HCT116 (cell line): ENCODE data around the gene CCDC61. TPM values are rescaled to one million over a fixed set of nuclear protein-coding genes. Genes with fewer than 3 reads are reported as not detected.

Experiments
- ATAC-seq: fragments of 200-7000 bp; cut with Tn5 transposase; 2 replicates; pipeline ENCODE4 v1.9.1; 2020; ENCODE audit warnings: mild to moderate bottlenecking, moderate library complexity
- BruUV-seq: library from RNA; stranded (reverse); fragments of 400-500 nt; replicated peaks from 2 replicates; lab custom pipeline; 2021; lab: Mats Ljungman, UMichigan
- CTCF ChIA-PET: fragments of 300-600 bp; sonication (Branson Sonifier 250); formaldehyde crosslinking; loops from one replicate; lab custom pipeline; 2021; ENCODE audit warnings: antibody characterized with exemption; lab: Charles Lee
- POLR2A ChIA-PET: fragments of 300-600, 350-600 bp; sonication (Branson Sonifier 250); formaldehyde crosslinking; loops from one replicate; lab custom pipeline; 2021; ENCODE audit warnings: antibody characterized with exemption; lab: Charles Lee
- RAD21 ChIA-PET, 2 experiments: fragments of 300-600 bp; sonication (Branson Sonifier 250); formaldehyde crosslinking; loops; one replicate each; lab custom pipeline; 2023; ENCODE audit warnings: low total read pairs in 2 of 2; ENCODE audit not compliant: uncharacterized antibody in 2 of 2, unreplicated experiment in 2 of 2, low non-redundant PET in 1 of 2; lab: Charles Lee
- DNase-seq: peaks from one replicate; pipeline ENCODE4 v3.0.0-alpha.2; 2010; ENCODE audit warnings: low read depth, low spot score
- H2AFZ ChIP-seq: fragments of 200-600 bp; shearing (Covaris generic), sonication (generic); 2 replicates; pipeline ENCODE4 v1.6.1; 2017; ENCODE audit warnings: low read depth, mixed run types, mixed read lengths, antibody characterized with exemption, low read length; ENCODE audit not compliant: poor library complexity, severe bottlenecking
- H3K27ac ChIP-seq: 2 replicates; pipeline ENCODE4 v1.5.1; 2012; ENCODE audit warnings: low read depth, low read length
- H3K27me3 ChIP-seq: fragments of 200-600 bp; sonication (generic); 2 replicates; pipeline ENCODE4 v1.6.1; 2016; ENCODE audit warnings: mixed run types, low read length, mixed read lengths; ENCODE audit not compliant: insufficient read depth
- H3K36me3 ChIP-seq, 2 experiments: fragments of 200-500 bp in 1 of 2; fragments of 200-600 bp in 1 of 2; sonication (Bioruptor generic) in 1 of 2; sonication (generic) in 1 of 2; 2 replicates each; pipeline versions ENCODE4 v1.5.1 to v1.6.1; 2014 to 2016; ENCODE audit warnings: low read length in 2 of 2, inconsistent platforms in 1 of 2, mixed read lengths in 1 of 2, mixed run types in 1 of 2; ENCODE audit not compliant: insufficient read depth in 2 of 2, control insufficient read depth in 1 of 2
- H3K4me1 ChIP-seq, 2 experiments: fragments of 200-600 bp in 1 of 2; sonication (generic) in 1 of 2; 2 replicates each; pipeline versions ENCODE4 v1.5.1 to v1.6.1; 2012 to 2017; ENCODE audit warnings: low read length in 2 of 2, inconsistent platforms in 1 of 2, mild to moderate bottlenecking in 1 of 2, mixed read lengths in 1 of 2, mixed run types in 1 of 2, moderate library complexity in 1 of 2; ENCODE audit not compliant: insufficient read depth in 2 of 2, control insufficient read depth in 1 of 2
- H3K4me2 ChIP-seq: fragments of 200-600 bp; sonication (generic); 2 replicates; pipeline ENCODE4 v1.6.1; 2017; ENCODE audit warnings: mixed run types, low read length, mixed read lengths
- H3K4me3 ChIP-seq, 2 experiments: fragments of 200-600 bp in 1 of 2; sonication (generic) in 1 of 2; replicated peaks in 1 of 2; 2 replicates each; pipeline ENCODE4 v1.5.1; 2011 to 2016; ENCODE audit warnings: low read length in 2 of 2, control low read depth in 1 of 2, low read depth in 1 of 2, mild to moderate bottlenecking in 1 of 2, mixed read lengths in 1 of 2, mixed run types in 1 of 2
- H3K79me2 ChIP-seq: fragments of 200-600 bp; sonication (generic); 2 replicates; pipeline ENCODE4 v1.6.1; 2017; ENCODE audit warnings: mild to moderate bottlenecking, mixed run types, low read length, moderate library complexity, mixed read lengths; ENCODE audit not compliant: insufficient read depth
- H3K9ac ChIP-seq: fragments of 200-600 bp; sonication (generic); 2 replicates; pipeline ENCODE4 v1.6.1; 2016; ENCODE audit warnings: low read length, mixed read lengths
- H3K9me2 ChIP-seq: fragments of 200-600 bp; sonication (generic), shearing (Covaris generic); 2 replicates; pipeline ENCODE4 v1.6.1; 2017; ENCODE audit warnings: mixed run types, mild to moderate bottlenecking, moderate library complexity; ENCODE audit not compliant: insufficient read depth
- H3K9me3 ChIP-seq, 2 experiments: fragments of 200-500 bp in 1 of 2; fragments of 200-600 bp in 1 of 2; sonication (Bioruptor generic) in 1 of 2; sonication (generic) in 1 of 2; 2 replicates each; pipeline ENCODE4 v1.6.1; 2014 to 2017; ENCODE audit warnings: low read length in 2 of 2, mixed read lengths in 2 of 2, inconsistent platforms in 1 of 2, low read depth in 1 of 2, mild to moderate bottlenecking in 1 of 2, mixed run types in 1 of 2, moderate library complexity in 1 of 2; ENCODE audit not compliant: control insufficient read depth in 1 of 2, insufficient read depth in 1 of 2
- H4K20me1 ChIP-seq: fragments of 200-600 bp; sonication (generic), shearing (Covaris generic); 2 replicates; pipeline ENCODE4 v1.6.1; 2017; ENCODE audit warnings: mixed run types, mild to moderate bottlenecking, moderate library complexity; ENCODE audit not compliant: insufficient read depth
- CEBPB ChIP-seq: IDR thresholded peaks from 2 replicates; pipeline ENCODE4 v1.6.1; 2012; ENCODE audit warnings: low read depth
- ELF1 ChIP-seq: IDR thresholded peaks from 2 replicates; pipeline ENCODE4 v1.6.1; 2012; ENCODE audit warnings: low read depth, borderline replicate concordance
- EZH2 ChIP-seq: fragments of 200-600 bp; sonication (generic); IDR thresholded peaks from 2 replicates; pipeline ENCODE4 v1.6.1; 2017; ENCODE audit warnings: antibody characterized with exemption, mixed run types
- EZH2phosphoT487 ChIP-seq: fragments of 200-600 bp; IDR thresholded peaks from 2 replicates; pipeline ENCODE4 v1.6.1; 2018; ENCODE audit warnings: antibody characterized with exemption, borderline replicate concordance
- FOSL1 ChIP-seq: IDR thresholded peaks from 2 replicates; pipeline ENCODE4 v1.6.1; 2012; ENCODE audit warnings: low read depth
- POLR2A ChIP-seq: IDR thresholded peaks from 2 replicates; pipeline ENCODE4 v1.7.0; 2011; ENCODE audit warnings: borderline replicate concordance; ENCODE audit not compliant: insufficient read depth, insufficient read length; ENCODE audit errors: extremely low read depth
- POLR2AphosphoS5 ChIP-seq: IDR thresholded peaks from 2 replicates; pipeline ENCODE4 v1.6.1; 2011; ENCODE audit warnings: mild to moderate bottlenecking, low read depth, low read length, moderate library complexity
- SP1 ChIP-seq: IDR thresholded peaks from 2 replicates; pipeline ENCODE4 v1.6.1; 2012; ENCODE audit warnings: low read depth
- ZBTB33 ChIP-seq: IDR thresholded peaks from 2 replicates; pipeline ENCODE4 v1.6.1; 2011; ENCODE audit warnings: mild to moderate bottlenecking, low read length, moderate library complexity; ENCODE audit not compliant: insufficient replicate concordance; ENCODE audit errors: extremely low read depth
- intact Hi-C: fragments of 100-400 bp; cut with micrococcal nuclease; formaldehyde crosslinking; loops from 2 replicates; pipeline ENCODE4 v1.10.0; 2022
- total RNA-seq: library from RNA; stranded (reverse); gene quantifications from one replicate; pipeline ENCODE4 v1.2.1, GENCODE V29; 2021; ENCODE audit not compliant: unreplicated experiment
- TF ChIP-seq, protein P1 (sequence below), 3 experiments: fragments of 200-600 bp in 1 of 3; sonication (generic) in 1 of 3; IDR thresholded peaks in 2 of 3; conservative IDR thresholded peaks in 1 of 3; 2 replicates each; pipeline ENCODE4 v1.5.1; 2012 to 2017; ENCODE audit warnings: low read depth in 2 of 3, low read length in 2 of 3, antibody characterized with exemption in 1 of 3, borderline replicate concordance in 1 of 3, control low read depth in 1 of 3, mild to moderate bottlenecking in 1 of 3, mixed read lengths in 1 of 3, mixed run types in 1 of 3, moderate library complexity in 1 of 3; ENCODE audit not compliant: insufficient read depth in 1 of 3

CCDC61 gene
- total RNA-seq, 1 experiment from 2014 or later, result 12.2 TPM

DNA sequence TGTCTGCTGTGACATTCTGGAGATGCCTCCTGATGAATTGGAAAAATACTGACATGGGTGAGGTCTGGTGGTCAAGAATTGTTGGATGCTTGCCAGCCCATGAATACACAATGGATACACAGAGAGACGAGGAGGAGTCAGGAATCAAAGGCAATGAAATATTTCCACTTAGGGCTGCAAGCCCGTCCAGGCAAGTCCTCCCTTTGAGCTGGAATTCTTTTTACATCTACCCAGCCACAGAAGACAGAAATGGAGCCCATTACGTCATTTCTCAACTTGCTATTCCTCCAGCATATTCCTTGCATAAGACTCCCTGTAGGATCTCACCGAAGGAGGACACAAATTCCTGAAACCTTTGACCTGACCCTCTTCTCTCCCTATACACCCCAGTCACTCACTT, 61.3 kb downstream of the CCDC61 start:
- ATAC-seq, result no peak
- intact Hi-C loops, result no loop called here
- BruUV-seq, result no TSS peak
- Histone ChIP-seq H3K27ac (no peak overlapping the region), H3K4me2 (no peak overlapping the region), H3K9me2 (no peaks in the 10 kb centered on the region), H3K36me3 (no peaks in the 10 kb centered on the region), H3K4me1 (peaks cover 0 to 6% of the 10 kb centered on the region in 2 experiments; a peak in 1 of 4 replicates), H4K20me1 (0 out of 2 replicates have a peak, but pooled peaks cover 7% of the 10 kb centered on the region), H3K9me3 (no peaks in the 10 kb centered on the region), H3K4me3 (no peak overlapping the region), H3K9ac (no peak overlapping the region), H3K79me2 (no peaks in the 10 kb centered on the region), H2AFZ (no peak overlapping the region), H3K27me3 (peaks cover 55% of the 10 kb centered on the region; the same call in 1 of the 2 replicates)
- DNase-seq, result no peak
- ChIA-PET CTCF (interaction anchor here (1.0 to 1.8 kb wide), 2 partner anchors 28 kb away, joined by 3 to 6 read pairs; no protein-coding TSS in a partner anchor), POLR2A (no interaction called here), RAD21 (no interaction called here)
- TF ChIP-seq EZH2phosphoT487 (no peak), FOSL1 (no peak), POLR2A (no peak), CEBPB (no peak), EZH2 (no peak), ELF1 (no peak), ZBTB33 (no peak), POLR2AphosphoS5 (no peak), SP1 (no peak)
- TF ChIP-seq, protein P1, sequence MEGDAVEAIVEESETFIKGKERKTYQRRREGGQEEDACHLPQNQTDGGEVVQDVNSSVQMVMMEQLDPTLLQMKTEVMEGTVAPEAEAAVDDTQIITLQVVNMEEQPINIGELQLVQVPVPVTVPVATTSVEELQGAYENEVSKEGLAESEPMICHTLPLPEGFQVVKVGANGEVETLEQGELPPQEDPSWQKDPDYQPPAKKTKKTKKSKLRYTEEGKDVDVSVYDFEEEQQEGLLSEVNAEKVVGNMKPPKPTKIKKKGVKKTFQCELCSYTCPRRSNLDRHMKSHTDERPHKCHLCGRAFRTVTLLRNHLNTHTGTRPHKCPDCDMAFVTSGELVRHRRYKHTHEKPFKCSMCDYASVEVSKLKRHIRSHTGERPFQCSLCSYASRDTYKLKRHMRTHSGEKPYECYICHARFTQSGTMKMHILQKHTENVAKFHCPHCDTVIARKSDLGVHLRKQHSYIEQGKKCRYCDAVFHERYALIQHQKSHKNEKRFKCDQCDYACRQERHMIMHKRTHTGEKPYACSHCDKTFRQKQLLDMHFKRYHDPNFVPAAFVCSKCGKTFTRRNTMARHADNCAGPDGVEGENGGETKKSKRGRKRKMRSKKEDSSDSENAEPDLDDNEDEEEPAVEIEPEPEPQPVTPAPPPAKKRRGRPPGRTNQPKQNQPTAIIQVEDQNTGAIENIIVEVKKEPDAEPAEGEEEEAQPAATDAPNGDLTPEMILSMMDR (IDR thresholded peaks at IDR 0.05 in 2 of 3, conservative IDR thresholded peaks at IDR 0.05 in 1 of 3; ENCODE audit: borderline replicate concordance in 1 of 3, insufficient read depth in 1 of 3, low read depth in 2 of 3, low read length in 2 of 3), result no peak
